ENCODE data around the gene ARHGAP26. TPM values are rescaled to one million over a fixed set of nuclear protein-coding genes. Genes with fewer than 3 reads are reported as not detected.

Gene ARHGAP26
- total and polyA plus RNA-seq, 2 donors (not counting 1 experiment from before 2014, with no cell fraction given): 4.1 to 6.8 TPM

DNA sequence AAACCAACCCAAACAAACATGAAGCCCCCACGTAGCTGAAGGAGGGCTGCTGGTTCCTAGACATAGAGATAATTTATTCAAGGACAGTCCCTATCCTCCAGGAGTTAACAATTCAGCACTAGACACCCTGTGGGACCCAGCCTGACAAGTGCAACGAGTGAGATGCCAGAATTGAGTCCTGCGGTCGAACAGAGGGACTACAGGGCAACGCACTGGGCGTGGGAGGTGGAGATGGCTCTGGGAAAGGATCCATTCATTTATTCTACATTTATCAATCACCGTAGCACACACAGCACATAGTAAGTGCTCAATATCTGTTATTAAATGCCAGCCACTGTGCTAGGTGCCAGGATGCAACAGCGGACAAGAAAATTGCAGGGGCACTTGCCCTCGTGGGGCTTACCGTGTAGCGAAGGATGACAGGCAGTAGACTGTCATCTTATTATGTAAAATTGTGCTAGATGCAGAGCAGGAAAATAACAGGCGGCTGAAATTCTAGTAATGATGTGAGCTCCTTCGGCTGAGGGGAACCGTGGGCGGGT lies 855 bp upstream of the ARHGAP26 start:
- peak overlapping the region; percentile 96 for H2AFZ ChIP-seq (ENCODE audit: low read length)
- no peak for DNase-seq (ENCODE audit: low read depth in 2 of 2)
- H3K9me3 ChIP-seq (ENCODE audit: control insufficient read depth, insufficient read depth, low read depth, low read length): no peaks in the 10 kb centered on the region
- peaks cover 2% of the 10 kb centered on the region for H3K4me1 ChIP-seq (ENCODE audit: control insufficient read depth, extremely low read depth, insufficient read depth, low read length)
- H3K27ac ChIP-seq (ENCODE audit: insufficient read depth, low read length): no peak overlapping the region
- peak overlapping the region; percentile 55 to 86 (median 82) for H3K4me3 ChIP-seq (replicated peaks in 1 of 4; ENCODE audit: control extremely low read depth in 1 of 4, insufficient read depth in 1 of 4, low read depth in 3 of 4, low read length in 4 of 4)
- H3K36me3 ChIP-seq (ENCODE audit: control insufficient read depth, insufficient read depth, low read length): no peaks in the 10 kb centered on the region
- no peak overlapping the region for H3K9ac ChIP-seq (ENCODE audit: insufficient read depth, low read length)
- H4K20me1 ChIP-seq (ENCODE audit: control insufficient read depth, extremely low read depth, insufficient read depth, low read length): no peaks in the 10 kb centered on the region
- H3K79me2 ChIP-seq (ENCODE audit: control insufficient read depth, insufficient read depth, low read length): no peaks in the 10 kb centered on the region
- TF ChIP-seq, protein P1, sequence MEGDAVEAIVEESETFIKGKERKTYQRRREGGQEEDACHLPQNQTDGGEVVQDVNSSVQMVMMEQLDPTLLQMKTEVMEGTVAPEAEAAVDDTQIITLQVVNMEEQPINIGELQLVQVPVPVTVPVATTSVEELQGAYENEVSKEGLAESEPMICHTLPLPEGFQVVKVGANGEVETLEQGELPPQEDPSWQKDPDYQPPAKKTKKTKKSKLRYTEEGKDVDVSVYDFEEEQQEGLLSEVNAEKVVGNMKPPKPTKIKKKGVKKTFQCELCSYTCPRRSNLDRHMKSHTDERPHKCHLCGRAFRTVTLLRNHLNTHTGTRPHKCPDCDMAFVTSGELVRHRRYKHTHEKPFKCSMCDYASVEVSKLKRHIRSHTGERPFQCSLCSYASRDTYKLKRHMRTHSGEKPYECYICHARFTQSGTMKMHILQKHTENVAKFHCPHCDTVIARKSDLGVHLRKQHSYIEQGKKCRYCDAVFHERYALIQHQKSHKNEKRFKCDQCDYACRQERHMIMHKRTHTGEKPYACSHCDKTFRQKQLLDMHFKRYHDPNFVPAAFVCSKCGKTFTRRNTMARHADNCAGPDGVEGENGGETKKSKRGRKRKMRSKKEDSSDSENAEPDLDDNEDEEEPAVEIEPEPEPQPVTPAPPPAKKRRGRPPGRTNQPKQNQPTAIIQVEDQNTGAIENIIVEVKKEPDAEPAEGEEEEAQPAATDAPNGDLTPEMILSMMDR (conservative IDR thresholded peaks at IDR 0.05 in 1 of 2, IDR thresholded peaks at IDR 0.05 in 1 of 2; ENCODE audit: low read depth in 1 of 2, low read length in 2 of 2): no peak
- no peak for TF ChIP-seq EZH2 (IDR thresholded peaks at IDR 0.05; ENCODE audit: low read length, missing control alignments)
- H3K4me2 ChIP-seq (ENCODE audit: extremely low read depth, insufficient read depth, low read length): peak overlapping the region; percentile 97
- no peaks in the 10 kb centered on the region for H3K27me3 ChIP-seq (ENCODE audit: control insufficient read depth, insufficient read depth, low read length)

DNA sequence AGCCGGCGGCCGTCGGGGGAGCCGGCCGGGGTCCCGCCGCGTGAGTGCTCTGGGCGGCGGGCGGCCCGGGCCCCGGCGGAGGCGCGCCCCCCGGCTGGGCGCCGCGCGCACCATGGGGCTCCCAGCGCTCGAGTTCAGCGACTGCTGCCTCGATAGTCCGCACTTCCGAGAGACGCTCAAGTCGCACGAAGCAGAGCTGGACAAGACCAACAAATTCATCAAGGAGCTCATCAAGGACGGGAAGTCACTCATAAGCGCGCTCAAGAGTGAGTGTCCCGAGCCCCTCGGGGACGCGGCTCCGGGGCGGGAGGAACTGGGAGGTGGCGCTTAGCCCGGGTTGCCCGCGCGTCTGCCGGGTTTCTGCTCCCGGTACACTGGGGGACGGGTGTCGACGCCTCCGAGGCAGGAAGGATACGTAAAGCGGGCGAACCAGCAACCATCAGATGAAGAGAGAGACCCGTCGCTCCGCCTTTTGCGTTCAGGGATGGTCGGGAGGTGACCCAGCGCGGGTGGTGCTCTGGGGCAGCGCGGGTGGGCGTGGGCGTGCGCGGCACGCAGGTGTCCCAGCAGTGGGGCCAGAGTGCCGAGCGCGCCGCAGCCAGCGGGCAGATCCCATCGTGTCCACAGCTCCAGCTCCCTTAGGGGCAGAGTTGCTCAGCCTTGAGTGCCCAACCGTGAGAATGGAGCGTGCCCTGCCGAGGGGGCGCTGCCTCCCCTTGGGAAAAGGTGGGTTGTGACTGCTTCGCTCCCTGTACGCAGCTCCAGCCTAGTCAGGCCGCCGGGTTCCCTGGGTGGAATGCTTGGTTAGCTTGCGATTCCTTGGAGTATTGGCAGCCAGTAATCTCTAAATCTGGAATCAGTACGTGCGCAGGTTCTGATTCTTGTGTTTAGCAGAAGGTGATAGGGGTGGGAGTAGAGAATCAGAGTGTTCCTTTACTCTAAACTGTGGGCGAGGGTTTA lies 753 bp downstream of the ARHGAP26 start:
- no peaks in the 10 kb centered on the region for H3K36me3 ChIP-seq (ENCODE audit: control insufficient read depth, insufficient read depth, low read length)
- H2AFZ ChIP-seq (ENCODE audit: low read length): peak overlapping the region; percentile 80
- no peaks in the 10 kb centered on the region for H4K20me1 ChIP-seq (ENCODE audit: control insufficient read depth, extremely low read depth, insufficient read depth, low read length)
- no peak for TF ChIP-seq EZH2 (IDR thresholded peaks at IDR 0.05; ENCODE audit: low read length, missing control alignments)
- TF ChIP-seq, protein P1 (conservative IDR thresholded peaks at IDR 0.05 in 1 of 2, IDR thresholded peaks at IDR 0.05 in 1 of 2; ENCODE audit: low read depth in 1 of 2, low read length in 2 of 2): peak in 1 of 2 donors; percentile 17
- H3K4me2 ChIP-seq (ENCODE audit: extremely low read depth, insufficient read depth, low read length): peak overlapping the region; percentile 74
- H3K4me1 ChIP-seq (ENCODE audit: control insufficient read depth, extremely low read depth, insufficient read depth, low read length): peaks cover 2% of the 10 kb centered on the region
- H3K9me3 ChIP-seq (ENCODE audit: control insufficient read depth, insufficient read depth, low read depth, low read length): no peaks in the 10 kb centered on the region
- H3K79me2 ChIP-seq (ENCODE audit: control insufficient read depth, insufficient read depth, low read length): no peaks in the 10 kb centered on the region
- no peak overlapping the region for H3K27ac ChIP-seq (ENCODE audit: insufficient read depth, low read length)
- H3K4me3 ChIP-seq (replicated peaks in 1 of 4; ENCODE audit: control extremely low read depth in 1 of 4, insufficient read depth in 1 of 4, low read depth in 3 of 4, low read length in 4 of 4): peak overlapping the region; percentile 56 to 86 (median 80)
- peak; percentile 30 to 36 for DNase-seq (ENCODE audit: low read depth in 2 of 2)
- no peaks in the 10 kb centered on the region for H3K27me3 ChIP-seq (ENCODE audit: control insufficient read depth, insufficient read depth, low read length)
- H3K9ac ChIP-seq (ENCODE audit: insufficient read depth, low read length): peak overlapping the region; percentile 63

GRCh38 chr5:142771666-142772065 lies 1.5 kb downstream of the ARHGAP26 start:
- peak overlapping the region in 3 of 4 experiments; percentile 56 to 86 (median 73) for H3K4me3 ChIP-seq (replicated peaks in 1 of 4; ENCODE audit: control extremely low read depth in 1 of 4, insufficient read depth in 1 of 4, low read depth in 3 of 4, low read length in 4 of 4)
- no peak overlapping the region for H3K9ac ChIP-seq (ENCODE audit: insufficient read depth, low read length)
- H3K27ac ChIP-seq (ENCODE audit: insufficient read depth, low read length): no peak overlapping the region
- no peaks in the 10 kb centered on the region for H3K27me3 ChIP-seq (ENCODE audit: control insufficient read depth, insufficient read depth, low read length)
- H4K20me1 ChIP-seq (ENCODE audit: control insufficient read depth, extremely low read depth, insufficient read depth, low read length): no peaks in the 10 kb centered on the region
- no peaks in the 10 kb centered on the region for H3K9me3 ChIP-seq (ENCODE audit: control insufficient read depth, insufficient read depth, low read depth, low read length)
- no peaks in the 10 kb centered on the region for H3K36me3 ChIP-seq (ENCODE audit: control insufficient read depth, insufficient read depth, low read length)
- no peaks in the 10 kb centered on the region for H3K79me2 ChIP-seq (ENCODE audit: control insufficient read depth, insufficient read depth, low read length)
- no peak overlapping the region for H2AFZ ChIP-seq (ENCODE audit: low read length)
- DNase-seq (ENCODE audit: low read depth in 2 of 2): no peak
- TF ChIP-seq, protein P1 (conservative IDR thresholded peaks at IDR 0.05 in 1 of 2, IDR thresholded peaks at IDR 0.05 in 1 of 2; ENCODE audit: low read depth in 1 of 2, low read length in 2 of 2): no peak
- no peak for TF ChIP-seq EZH2 (IDR thresholded peaks at IDR 0.05; ENCODE audit: low read length, missing control alignments)
- peak overlapping the region; percentile 55 for H3K4me2 ChIP-seq (ENCODE audit: extremely low read depth, insufficient read depth, low read length)
- peaks cover 2% of the 10 kb centered on the region for H3K4me1 ChIP-seq (ENCODE audit: control insufficient read depth, extremely low read depth, insufficient read depth, low read length)
